Mononuclear cell (primary cell): Measurements from ENCODE around the gene PUS7. TPM values are rescaled to one million over a fixed set of nuclear protein-coding genes. Genes with fewer than 3 reads are reported as not detected.

Experiments
- total RNA-seq: library from RNA; depleted of rRNA; stranded (reverse); fragments of >200 nt; gene quantifications from one replicate; pipeline ENCODE4 v1.2.3, GENCODE V29; 2012

The PUS7 gene
- total RNA-seq, 1 donor, result 6.3 TPM

Other genes with a start within 250 kb of the PUS7 start
- 41.9 TPM for gene SRPK2, start 133.3 kb downstream of the PUS7 start, total RNA-seq
- 29.0 TPM for gene RINT1, start 9.9 kb upstream of the PUS7 start, total RNA-seq
- gene EFCAB10, start 59.2 kb upstream of the PUS7 start, total RNA-seq, result 0.94 TPM